ENCODE data around the gene TACR1.
"Not testable (repeated sequence)": the region's sequence is repeated elsewhere in the genome, so short reads cannot be mapped to it uniquely, and the experiment has no call there.

TACR1 gene

DNA sequence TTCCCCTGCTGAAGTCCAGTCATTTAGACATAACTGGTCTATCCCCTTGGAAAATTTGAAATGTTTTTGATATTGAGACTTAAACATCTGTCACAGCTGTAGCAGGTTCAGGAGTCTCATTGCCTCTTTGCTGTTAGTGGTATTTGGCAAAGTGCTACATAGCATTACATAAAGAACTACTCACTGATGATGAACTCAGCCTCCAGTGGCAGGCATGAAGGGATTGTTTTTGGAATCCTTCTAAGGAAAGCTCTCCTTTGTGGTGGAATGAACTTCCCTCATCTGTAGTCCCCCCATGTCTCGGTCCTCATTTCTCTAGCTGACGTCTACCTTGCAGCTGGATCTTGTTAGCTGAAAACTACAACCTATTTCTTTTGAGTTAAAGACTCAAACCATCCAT is 111.6 kb downstream of the TACR1 start:
- no peak for DNase-seq (ENCODE audit: low spot score)

DNA sequence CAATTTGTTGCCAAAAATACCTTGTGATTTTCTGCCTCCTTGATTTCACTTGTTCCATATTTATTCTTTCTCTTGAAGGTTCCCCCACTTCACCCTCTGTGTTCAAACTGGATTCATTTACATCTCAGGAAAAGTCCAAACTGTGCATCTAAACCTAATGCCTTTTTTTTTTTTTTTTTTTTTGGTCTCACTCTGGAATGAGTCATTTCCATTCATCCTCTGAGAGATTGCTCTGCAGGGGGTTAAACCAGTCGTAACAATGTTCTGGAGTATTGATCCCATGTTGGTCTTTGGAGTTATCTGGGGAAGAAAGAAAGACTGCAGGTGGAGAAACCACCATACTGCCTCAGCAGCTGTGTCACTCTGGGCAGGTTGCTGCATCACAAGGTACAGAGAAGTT is 119.7 kb downstream of the TACR1 start:
- no peak for DNase-seq (ENCODE audit: low spot score)

DNA sequence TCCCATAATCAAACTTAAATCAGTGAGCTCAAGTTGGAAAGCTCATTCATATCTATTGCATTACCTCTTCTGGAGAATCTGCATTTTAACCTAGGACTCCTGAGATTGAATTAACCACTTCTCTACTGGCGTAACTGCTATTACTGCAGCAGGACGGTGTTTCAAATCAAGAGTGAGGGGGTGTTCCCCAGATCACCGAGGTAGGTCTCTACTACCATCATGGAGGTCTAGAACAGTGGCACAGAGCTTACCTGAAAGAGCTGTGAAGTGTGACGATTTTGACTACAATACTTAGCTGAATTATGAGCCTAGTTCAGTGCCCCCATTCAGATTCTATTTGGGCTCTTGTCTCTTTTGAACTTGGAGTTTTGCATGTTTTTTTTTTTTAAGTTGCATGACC is 121.4 kb downstream of the TACR1 start:
- DNase-seq (ENCODE audit: low spot score): no peak

DNA sequence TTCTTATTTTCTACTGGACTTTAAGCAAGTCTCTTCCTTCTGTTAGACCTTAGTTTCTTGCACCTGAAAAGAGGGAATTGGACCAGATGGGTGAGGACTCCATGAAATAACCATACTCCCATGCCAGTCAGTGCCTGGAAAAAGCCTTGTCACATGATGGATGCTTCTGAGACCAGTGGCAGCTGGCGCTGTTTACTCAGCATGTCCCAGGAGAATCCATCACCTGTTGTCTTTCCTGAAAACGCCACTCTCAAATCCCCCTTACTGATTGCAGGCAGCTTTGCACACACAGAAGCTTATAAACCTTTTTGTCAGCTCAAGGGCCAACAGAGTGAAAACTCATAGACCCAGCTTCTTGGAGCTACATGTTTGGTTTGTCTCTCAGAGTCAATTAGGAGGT is 123.2 kb downstream of the TACR1 start:
- no peak for DNase-seq (ENCODE audit: low spot score)

DNA sequence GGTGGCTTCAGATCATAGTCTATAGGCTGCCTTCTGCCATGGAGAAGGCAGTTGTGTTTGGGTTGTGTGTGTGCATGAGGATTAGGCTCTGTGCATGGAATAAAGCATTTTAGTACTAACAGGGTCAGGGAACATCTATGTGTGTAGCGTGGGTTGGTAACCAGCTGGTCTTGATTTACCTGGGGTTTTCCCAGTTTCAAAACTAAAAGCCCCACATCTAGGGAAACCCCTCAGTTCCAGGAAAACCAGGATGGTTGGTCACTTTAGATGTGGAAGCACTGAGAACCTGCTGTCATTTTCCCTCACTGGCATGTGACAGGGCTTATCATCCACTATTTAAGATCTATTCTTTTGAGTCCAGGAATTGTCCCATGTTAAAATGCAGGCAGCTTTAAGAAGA is 124.6 kb downstream of the TACR1 start:
- no peak for DNase-seq (ENCODE audit: low spot score)

DNA sequence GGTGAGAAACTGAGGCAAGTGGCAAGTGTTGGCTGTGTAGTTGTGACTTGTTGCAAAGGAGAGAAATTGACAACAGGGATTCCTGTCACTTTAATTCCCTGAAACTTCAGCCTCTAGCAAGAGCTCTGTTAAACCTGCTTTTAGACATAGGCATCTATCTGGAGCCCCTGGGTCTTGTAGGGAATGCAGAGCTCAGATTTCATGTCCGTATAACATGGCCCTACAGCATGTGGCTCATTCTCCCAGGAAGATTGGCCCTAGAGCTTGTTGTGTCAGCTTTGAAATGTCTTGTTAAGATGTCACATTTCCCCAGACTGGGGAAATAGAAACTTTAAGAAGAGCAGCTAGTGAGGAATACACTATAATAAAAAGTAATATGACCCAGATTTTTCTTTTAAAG is 125.1 kb downstream of the TACR1 start:
- DNase-seq (ENCODE audit: low spot score): peak; percentile 16

DNA sequence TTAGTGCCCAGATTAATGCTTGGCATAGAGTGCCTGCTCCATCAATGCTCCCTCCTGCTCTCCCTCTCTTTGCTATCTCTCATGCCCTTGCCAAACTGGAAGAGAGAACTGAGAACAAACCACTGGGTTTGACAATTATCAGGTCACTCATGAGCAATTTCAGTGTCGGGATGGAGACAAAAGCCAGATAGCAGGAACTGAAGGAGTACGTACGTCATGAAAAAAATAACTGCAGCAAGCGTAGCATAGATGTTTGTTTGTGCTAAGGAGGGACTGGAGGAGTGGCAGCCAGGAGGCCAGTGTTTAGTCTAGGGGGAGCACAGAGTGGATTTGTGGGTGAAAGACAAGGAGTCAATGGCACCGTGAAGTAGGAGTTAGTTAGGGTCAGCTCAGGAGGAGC is 127.6 kb downstream of the TACR1 start:
- DNase-seq (ENCODE audit: low spot score): no peak

DNA sequence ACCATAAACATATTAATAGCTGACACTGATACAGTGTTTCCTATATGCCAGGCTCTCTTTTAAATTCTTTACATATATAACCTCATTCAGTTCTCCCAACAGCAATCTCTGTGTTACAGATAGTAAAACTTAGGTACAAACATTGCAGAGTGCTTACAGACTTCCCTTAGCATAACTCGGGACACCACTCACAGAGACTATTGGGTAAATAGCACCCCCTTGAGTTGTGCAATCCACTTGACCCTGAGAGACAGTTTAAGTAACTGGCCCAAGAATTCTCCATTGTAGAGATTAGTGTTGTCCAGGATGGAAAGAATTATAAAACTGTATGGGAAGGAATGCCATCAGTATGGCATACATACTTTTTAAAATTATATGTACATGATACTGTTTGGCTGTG is 130.8 kb downstream of the TACR1 start:
- DNase-seq (ENCODE audit: low spot score): no peak

DNA sequence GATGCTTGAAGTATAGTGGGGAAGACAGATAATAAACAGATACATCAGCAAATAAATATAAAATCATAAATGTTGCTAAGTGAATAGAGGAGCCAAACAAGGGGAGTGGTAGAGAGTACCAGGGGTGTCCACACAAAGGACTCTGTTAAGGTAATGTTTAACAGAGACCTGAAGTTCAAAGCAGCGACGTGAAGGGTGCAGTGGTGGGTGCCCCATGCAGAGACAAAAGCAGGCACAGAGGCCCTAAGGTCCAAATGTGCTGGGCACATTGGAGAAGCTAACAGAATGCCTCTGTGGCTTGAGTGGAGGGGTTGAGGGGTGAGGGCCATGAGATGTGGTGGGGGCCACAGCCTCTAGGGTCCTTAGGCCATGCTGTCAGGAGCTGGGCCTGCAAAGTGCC is 131.8 kb downstream of the TACR1 start:
- DNase-seq (ENCODE audit: low spot score): no peak

DNA sequence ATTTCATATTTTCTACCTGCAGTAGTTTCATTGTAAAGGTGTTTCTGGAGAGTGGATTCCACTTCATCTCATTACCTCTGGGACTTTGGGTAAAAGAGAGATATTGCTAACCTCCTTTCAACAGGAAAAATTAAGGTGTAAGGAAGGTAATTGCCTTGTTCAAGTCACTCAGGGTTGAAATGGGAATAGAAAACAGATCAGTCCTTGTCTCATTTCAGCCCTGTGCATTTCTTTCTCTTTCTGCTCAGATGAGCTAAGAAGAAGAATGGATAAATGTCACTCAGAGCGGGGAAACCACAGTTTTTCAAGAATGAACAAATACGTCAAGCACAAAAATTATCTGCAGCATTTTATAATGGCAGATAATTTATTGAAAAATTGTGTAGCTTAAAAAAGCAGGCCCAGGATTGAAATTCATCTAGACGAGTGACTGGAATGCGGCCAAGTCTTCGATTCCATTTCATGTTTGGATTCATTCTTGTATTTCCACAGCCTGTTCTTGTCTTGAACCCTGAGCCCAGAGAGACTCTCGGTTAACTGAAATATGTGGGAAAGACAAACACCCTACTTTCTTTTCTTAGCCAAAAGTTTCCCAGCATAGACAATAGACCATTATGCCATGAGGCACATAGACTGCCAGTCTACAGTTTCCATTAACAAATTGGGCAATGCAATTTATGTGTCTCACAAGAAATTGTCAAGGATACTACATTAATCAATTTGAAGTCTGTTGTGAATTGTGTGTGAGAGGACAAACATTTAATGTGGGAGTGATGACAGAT is 133.0 kb downstream of the TACR1 start:
- no peak for DNase-seq (ENCODE audit: low spot score)

DNA sequence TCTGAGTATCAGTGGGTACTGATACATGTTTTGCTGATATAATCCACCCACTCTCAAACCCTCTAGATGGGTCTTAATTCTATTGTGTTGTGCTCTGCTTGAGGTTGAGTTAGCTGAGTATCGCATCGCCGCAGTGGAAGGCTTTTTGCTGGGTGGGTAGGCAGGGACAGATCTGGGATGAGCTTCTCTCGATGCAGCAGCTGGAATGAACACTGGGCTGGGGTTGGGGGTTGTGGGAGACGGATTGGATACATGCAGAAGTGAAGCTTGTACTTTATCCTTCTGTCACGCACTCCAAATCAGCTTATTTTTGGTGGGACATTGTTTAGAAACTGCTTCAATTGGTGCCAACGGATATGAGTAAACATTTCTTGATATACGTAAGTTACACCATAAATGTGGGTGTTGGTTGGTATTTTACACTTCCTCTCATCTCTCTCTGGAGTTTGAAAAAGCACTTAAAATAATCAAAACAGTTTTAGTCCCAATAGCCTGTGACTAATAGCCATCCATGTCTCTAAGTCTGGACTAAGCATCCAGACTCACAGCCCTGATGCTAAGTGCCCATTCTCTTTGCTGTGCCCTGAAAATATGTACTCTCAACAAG is 133.8 kb downstream of the TACR1 start:
- DNase-seq (ENCODE audit: low spot score): no peak

DNA sequence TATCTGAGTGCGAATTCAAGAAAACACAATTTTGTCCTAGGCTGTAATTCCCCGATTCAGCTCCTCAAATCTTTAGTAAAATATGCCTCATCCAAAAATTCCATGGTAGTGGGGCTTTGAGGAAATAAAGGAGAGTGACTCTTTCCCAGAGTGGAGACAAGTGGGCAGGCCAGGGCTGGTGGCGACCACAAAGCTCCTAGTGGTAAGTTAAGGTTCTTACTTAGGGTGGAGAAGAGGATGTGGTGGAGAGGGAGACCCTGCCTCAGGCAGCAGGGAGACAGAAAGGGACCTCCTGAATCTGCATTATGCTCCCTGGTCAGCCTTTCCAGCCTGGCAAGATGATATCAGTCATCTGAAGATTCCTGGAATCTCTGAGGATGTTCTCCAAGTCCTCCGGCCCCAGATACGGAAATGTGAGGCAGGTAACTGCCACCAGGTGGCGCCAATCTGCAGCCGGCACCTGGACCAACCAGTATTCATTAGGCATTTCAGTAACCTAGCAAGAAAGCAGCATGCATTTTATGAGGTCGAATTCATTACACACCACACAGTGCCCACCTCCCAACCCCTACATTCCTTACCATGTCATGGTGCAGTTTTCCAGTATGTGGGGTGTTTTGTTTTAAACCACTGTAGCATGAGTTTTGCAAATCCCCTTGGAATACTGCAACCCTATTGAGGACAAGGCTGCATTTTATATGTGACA is 134.5 kb downstream of the TACR1 start:
- peak; percentile 75 for DNase-seq (ENCODE audit: low spot score)

DNA sequence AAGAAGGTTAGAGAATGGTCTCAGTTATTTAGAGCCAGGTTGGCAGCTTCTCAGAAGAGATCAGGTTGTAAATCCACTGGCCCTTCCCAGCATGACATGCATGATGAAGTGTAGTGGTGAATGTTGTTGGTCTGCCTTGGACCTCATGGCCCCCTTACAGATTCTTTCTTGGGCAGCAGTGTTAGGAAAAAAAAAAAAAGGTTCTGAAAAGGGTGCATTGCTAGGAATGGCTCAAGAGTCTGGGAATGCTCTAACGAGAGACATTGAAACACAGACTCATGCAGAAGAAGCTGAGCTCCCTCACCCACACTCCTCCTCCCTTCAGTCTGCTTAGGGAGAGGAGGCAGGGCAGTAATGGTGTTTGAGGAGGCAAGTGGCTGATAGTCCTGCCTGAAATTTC is 135.4 kb downstream of the TACR1 start:
- no peak for DNase-seq (ENCODE audit: low spot score)

DNA sequence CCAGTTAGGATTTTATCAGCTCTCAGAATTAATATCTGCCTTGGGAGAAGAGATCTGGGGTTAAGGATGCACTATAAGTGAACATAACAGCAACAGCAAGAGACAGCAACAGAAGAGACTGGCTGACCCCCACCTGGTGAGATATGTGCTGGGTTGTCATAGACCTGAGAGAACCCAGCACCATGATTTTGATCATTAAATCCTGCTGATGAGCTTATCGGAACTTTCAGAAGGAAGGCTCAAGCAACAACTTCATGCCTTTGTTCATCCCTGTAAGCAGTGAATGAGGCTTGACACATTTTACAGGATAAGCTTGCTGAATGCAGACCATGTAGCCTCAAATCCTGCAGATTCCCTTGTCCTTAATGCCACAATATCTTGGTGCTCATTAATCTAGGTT is 140.9 kb downstream of the TACR1 start:
- no peak for DNase-seq (ENCODE audit: low spot score)

DNA sequence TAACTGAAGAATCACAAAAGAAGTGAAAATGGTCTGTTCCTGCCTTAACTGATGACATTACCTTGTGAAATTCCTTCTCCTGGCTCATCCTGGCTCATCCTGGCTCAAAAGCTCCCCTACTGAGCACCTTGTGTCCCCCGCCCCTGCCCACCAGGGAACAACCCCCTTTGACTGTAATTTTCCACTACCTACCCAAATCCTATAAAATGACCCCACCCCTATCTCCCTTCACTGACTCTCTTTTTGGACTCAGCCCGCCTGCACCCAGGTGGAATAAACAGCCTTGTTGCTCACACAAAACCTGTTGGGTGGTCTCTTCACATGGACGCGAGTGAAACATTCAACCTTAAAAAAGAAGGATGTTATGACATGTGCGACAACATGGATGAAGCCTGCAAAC is 142.2 kb downstream of the TACR1 start:
- DNase-seq (ENCODE audit: low spot score): not testable (repeated sequence)

DNA sequence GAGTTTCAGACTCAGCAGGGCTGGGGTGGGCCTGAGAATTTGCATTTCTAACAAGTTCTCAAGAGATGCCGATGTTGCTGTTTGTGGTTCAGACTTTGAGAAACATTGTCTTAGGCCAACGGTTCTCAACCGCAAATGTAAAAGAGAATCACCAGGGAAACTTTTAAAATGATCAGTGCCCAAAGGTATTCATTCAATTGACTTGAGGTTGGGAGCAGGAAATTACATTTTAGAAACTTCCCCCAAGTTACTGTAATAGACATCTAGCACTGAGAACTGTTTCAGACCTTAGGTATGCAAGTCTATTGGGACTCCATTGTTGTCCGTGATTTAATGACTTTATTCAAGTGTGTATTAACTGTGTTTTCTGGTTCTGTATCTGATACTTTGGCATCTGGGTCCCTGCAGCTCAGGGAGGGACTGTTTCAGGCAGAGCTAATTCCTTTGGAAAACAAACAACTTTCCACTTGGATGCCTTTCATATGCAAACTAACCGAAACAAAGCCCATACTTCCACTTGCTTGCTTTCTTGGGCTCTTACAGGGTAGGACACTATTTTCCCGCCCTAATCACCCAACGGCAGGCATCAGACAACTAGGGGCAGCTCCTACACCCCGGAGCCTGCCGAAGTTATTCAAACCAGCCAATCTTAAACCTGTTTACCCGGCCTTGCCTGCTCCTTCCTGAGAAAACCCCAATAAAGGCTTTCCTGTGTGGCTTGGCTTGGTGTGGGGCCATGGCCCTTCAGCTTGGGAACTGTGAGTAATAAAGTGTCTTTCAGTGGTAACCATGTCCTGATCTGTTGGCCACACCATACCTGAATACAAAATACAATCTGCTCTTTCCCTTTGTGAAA is 143.3 kb downstream of the TACR1 start:
- DNase-seq (ENCODE audit: low spot score): peak; percentile 72

DNA sequence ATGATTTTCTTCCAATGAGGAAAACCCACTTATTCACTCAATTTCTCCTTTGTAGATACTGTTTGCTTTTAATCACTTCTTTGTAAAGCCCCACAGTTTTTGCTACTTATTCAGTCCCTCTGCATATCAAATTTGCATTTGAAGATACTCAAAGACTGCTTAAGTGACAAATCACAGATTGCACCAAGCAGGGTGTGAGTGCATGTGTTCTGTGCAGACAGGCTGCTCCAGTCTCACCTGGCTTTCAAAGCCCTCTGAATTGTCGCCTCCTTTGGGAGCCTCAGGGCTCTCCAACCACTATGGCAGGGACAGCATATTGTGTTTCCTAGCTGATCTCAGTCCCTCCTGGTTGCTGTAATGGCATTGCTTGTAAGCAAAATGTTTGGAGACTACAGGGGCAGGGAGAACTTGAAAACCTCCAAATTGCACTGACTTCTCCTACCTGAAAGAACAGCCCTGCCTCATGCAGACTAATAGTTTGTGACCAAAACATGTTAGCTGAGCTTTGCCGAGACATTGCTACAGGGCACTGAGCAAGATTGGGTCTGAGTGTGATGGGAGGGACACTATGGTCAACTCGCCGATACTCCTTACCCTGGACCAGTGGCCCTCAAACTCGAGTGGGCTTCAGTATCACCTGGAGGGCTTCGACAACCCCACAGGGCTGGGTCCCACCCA is 144.0 kb downstream of the TACR1 start:
- DNase-seq (ENCODE audit: low spot score): no peak

DNA sequence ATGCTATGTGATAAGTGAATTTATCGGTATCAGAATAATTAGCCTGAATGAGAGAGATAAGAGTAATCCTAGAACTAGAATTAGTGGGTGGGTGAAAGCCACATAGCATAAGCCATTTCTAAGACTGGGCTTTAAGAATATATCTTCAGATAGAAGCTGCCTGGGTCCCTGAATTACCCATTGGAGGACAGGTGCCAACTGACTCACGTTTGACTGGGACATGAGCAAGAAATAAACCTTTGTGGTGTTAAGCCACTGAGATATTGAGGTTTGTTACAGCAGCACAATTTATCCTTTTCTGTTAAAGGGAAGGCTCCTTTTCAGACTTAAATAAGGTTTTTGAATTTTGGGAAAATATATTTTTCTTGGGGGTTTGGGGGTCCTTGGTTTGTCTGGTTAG is 145.0 kb downstream of the TACR1 start:
- DNase-seq (ENCODE audit: low spot score): no peak

DNA sequence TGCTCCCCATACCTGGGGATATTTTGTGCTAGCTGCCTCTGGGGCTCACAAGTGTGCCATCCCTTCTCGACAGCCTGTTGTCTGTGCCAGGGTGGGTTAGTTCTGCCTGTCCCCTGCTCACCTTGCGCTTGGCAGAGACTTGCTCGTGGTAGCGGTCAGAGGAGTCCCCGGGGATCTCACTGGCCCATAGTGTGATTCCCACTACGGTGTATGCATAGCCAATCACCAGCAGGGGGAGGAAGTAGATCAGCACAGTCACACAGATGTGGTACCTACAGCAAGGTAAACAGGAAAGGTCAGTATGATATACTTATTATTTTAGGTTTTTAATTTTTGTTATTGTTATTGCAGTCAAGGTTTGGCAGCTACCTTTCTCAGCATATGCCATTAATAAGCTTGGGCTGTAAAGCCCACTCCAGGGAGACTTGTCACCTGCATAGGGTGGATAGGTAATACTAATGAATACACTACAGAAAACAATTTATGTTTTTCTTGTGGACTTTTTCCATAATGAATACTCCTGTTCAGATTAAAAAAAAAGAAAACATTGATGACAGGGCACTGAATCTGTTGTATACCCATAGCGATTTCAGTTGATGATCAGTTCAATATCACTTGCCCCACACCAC is 145.7 kb downstream of the TACR1 start:
- peak; percentile 68 for DNase-seq (ENCODE audit: low spot score)

DNA sequence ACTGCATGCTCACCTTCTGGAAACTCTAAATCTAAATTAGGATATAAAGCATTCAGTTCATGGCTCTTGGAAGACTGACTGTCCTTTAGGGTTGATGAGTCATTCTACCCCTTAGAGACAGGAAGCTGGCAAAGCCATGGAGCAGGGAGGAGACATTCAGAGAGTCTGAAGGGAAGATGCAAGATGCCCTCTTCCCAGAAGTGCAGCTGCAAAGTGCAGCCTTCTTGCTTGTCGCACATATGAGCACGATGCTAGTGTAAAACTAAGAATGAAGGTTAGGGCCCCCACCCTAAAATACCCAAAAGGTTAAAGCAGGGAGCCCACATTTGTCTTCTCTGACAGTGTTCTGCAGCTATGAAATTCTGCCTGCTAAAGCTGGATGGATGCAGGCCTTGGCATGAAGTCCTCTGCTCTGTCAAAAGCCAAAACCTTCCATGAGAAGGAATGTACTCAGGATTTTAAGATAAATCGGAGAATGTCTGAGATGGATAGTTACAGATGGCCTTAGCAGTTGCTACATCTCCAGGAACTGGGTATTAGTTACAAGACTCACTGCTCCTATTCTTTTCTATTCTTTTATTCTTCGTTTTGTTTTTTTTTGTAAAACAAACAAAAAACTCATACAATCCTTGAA is 151.2 kb downstream of the TACR1 start:
- DNase-seq (ENCODE audit: low spot score): no peak
